ENCODE measurements around the gene CACFD1.

DNA sequence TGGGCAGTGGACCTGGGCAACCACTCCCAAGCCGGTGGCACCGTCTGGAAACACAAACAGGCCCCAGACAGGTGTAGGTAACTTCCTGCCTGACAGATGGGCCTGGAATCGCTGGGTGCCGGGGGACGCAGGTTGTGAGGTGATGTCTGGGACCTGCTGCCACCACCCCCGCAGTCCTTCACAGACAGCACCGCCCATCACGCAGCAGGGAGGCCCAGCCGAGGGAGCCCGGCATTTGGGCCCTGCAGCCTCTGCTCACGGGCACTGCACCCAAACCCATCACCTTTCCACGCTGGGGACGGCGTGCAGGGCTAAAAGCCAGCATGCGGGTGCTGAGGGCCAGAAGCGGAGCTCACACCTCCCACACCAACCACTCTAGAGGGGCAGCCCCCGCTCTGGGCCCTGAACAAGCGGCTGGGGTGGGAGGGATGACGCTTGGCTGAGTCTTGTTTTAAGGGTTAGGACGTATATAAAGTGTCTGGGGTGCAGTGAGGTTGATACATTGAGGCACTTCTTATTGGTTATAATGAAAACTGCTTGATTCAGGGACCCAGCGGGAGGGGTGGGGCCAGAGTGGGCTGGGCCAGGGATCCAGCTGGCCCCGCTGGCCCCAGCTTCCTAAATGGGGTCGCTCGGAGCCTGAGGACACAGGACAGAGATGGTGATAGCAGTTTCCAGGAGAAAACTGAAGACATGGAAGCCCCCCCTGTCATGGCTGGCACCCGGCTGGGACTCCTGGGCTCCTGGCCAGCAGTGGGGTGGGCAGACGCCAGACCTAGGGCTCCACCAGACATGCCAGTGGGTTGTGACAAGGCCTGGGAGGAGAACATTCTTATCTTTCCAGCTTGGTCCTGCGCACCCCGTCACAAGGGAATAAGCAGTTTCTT lies 53.7 kb downstream of the CACFD1 start:
- no peak for TF ChIP-seq EZH2phosphoT487 (IDR thresholded peaks at IDR 0.05; ENCODE audit: borderline replicate concordance, low read depth, low read length)
- TF ChIP-seq, protein P1, sequence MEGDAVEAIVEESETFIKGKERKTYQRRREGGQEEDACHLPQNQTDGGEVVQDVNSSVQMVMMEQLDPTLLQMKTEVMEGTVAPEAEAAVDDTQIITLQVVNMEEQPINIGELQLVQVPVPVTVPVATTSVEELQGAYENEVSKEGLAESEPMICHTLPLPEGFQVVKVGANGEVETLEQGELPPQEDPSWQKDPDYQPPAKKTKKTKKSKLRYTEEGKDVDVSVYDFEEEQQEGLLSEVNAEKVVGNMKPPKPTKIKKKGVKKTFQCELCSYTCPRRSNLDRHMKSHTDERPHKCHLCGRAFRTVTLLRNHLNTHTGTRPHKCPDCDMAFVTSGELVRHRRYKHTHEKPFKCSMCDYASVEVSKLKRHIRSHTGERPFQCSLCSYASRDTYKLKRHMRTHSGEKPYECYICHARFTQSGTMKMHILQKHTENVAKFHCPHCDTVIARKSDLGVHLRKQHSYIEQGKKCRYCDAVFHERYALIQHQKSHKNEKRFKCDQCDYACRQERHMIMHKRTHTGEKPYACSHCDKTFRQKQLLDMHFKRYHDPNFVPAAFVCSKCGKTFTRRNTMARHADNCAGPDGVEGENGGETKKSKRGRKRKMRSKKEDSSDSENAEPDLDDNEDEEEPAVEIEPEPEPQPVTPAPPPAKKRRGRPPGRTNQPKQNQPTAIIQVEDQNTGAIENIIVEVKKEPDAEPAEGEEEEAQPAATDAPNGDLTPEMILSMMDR (conservative IDR thresholded peaks at IDR 0.05; ENCODE audit: low read length): no peak

Measured in OCI-LY7 (cell line).